ENCODE results near the gene EGLN1. TPM values are rescaled to one million over a fixed set of nuclear protein-coding genes. Genes with fewer than 3 reads are reported as not detected.

The EGLN1 gene
- total and polyA plus RNA-seq, 2 donors = 26.3 to 73.3 TPM

Other genes starting within 250 kb of the EGLN1 start
- gene GNPAT, start 181.1 kb downstream of the EGLN1 start, total RNA-seq = 57.0 TPM
- gene GNPAT, start 181.1 kb downstream of the EGLN1 start, polyA plus RNA-seq = 34.1 TPM
- gene EXOC8, start 84.4 kb downstream of the EGLN1 start, total RNA-seq = 20.9 TPM
- 6.0 TPM for gene EXOC8, start 84.4 kb downstream of the EGLN1 start, polyA plus RNA-seq
- gene SPRTN, start 84.0 kb downstream of the EGLN1 start, total RNA-seq = 17.3 TPM
- 5.5 TPM for gene SPRTN, start 84.0 kb downstream of the EGLN1 start, polyA plus RNA-seq
- 64.0 TPM for gene TSNAX, start 106.4 kb upstream of the EGLN1 start, total RNA-seq
- gene TSNAX, start 106.4 kb upstream of the EGLN1 start, polyA plus RNA-seq = 35.4 TPM
- gene DISC1, start 204.5 kb upstream of the EGLN1 start, total RNA-seq = 32.0 TPM
- gene DISC1, start 204.5 kb upstream of the EGLN1 start, polyA plus RNA-seq = 1.6 TPM